H1 (cell line): ENCODE data around the gene LIPJ. TPM values are rescaled to one million over a fixed set of nuclear protein-coding genes. Genes with fewer than 3 reads are reported as not detected.

ENCODE experiments used
- CREB1 ChIP-seq: IDR thresholded peaks from 2 replicates; pipeline ENCODE4 v1.6.1; 2012; ENCODE audit warnings: inconsistent platforms
- CTCF ChIP-seq, 3 experiments: IDR thresholded peaks; 1 replicate in 2 of 3; 2 replicates in 1 of 3; pipeline versions ENCODE4 v1.5.1 to v1.6.1; 2011; ENCODE audit warnings: low read length in 3 of 3, mild to moderate bottlenecking in 3 of 3, inconsistent platforms in 2 of 3, low read depth in 1 of 3, moderate library complexity in 1 of 3; ENCODE audit not compliant: insufficient read depth in 1 of 3; ENCODE audit errors: control extremely low read depth in 1 of 3
- EP300 ChIP-seq, 2 experiments: IDR thresholded peaks; 1 replicate in 1 of 2; 2 replicates in 1 of 2; pipeline ENCODE4 v1.6.1; 2011 to 2012; ENCODE audit warnings: low read depth in 2 of 2, low read length in 2 of 2, mild to moderate bottlenecking in 2 of 2, borderline replicate concordance in 1 of 2, inconsistent platforms in 1 of 2, moderate library complexity in 1 of 2
- POLR2AphosphoS5 ChIP-seq: IDR thresholded peaks from 2 replicates; pipeline ENCODE4 v1.6.1; 2011; ENCODE audit warnings: low read depth, low read length
- SAP30 ChIP-seq: fragments of 300-600 bp; sonication (generic); IDR thresholded peaks from 2 replicates; pipeline ENCODE4 v1.7.1; 2012; ENCODE audit warnings: low read length, moderate library complexity, mild to moderate bottlenecking, inconsistent platforms; ENCODE audit not compliant: insufficient read depth, insufficient replicate concordance
- SIRT6 ChIP-seq: IDR thresholded peaks from one replicate; pipeline ENCODE4 v1.7.1; 2012; ENCODE audit warnings: low read length, inconsistent platforms
- polyA plus RNA-seq, 7 experiments: library from polyadenylated mRNA; depleted of rRNA in 3 of 7; stranded (reverse) in 5 of 7; unstranded in 2 of 7; fragments of >200 nt in 5 of 7; fragments of 200-250 nt in 2 of 7; gene quantifications; 1 replicate in 5 of 7; 2 replicates in 1 of 7; 4 replicates in 1 of 7; pipeline versions ENCODE4 v1.2.1 to v1.2.3, GENCODE V29; 2011 to 2013; ENCODE audit warnings: missing spikeins in 2 of 7, mixed read lengths in 2 of 7
- small RNA-seq: library from polyadenylated mRNA; stranded (forward); fragments of <200 nt; extraction: miRNeasy Mini kit (QIAGEN cat#:217004); gene quantifications from one replicate; pipeline ENCODE3, GENCODE V24; 2013; ENCODE audit not compliant: insufficient read depth
- total RNA-seq: library from RNA; stranded (reverse); fragmentation: NEBNext Ultra II Directional; extraction: Animal tissue kit (Norgen Biotek cat#: 25700); gene quantifications from 2 replicates; pipeline ENCODE4 v1.2.1, GENCODE V29; 2021

Gene LIPJ
- total and polyA plus RNA-seq, 2 of the 8 experiments (the other 6 are each of a cell fraction or from before 2014, with no cell fraction given): not detected

GRCh38 chr10:88652616-88653015 lies 66.1 kb downstream of the LIPJ start (continued):
- no peak for TF ChIP-seq CTCF (IDR thresholded peaks at IDR 0.05; ENCODE audit: control extremely low read depth in 1 of 3, insufficient read depth in 1 of 3, low read depth in 1 of 3, low read length in 3 of 3)
- TF ChIP-seq CREB1: no peak
- no peak for TF ChIP-seq SAP30
- TF ChIP-seq POLR2AphosphoS5: no peak
- no peak for TF ChIP-seq SIRT6
- no peak for TF ChIP-seq EP300 (IDR thresholded peaks at IDR 0.05; ENCODE audit: borderline replicate concordance in 1 of 2, low read depth in 2 of 2, low read length in 2 of 2)
- TF ChIP-seq, all 59 proteins: peak for 0

Small RNA genes lying within 50 kb of the gene (small RNA-seq; reads per million reads assigned to genes)
- gene RF00019: not detected

Other genes with a start within 250 kb of the LIPJ start
- gene RNLS, start 3.4 kb upstream of the LIPJ start, total RNA-seq: 7.5 TPM in 2 replicates
- gene RNLS, start 3.4 kb upstream of the LIPJ start, polyA plus RNA-seq (2011; rRNA removed): 10.1 and 12.7 TPM in 2 replicates
- not detected in 2 replicates for gene LIPF, start 77.7 kb downstream of the LIPJ start, total RNA-seq
- not detected in 2 replicates for gene LIPF, start 77.7 kb downstream of the LIPJ start, polyA plus RNA-seq (2011; rRNA removed)
- not detected in 2 replicates for gene LIPK, start 119.5 kb downstream of the LIPJ start, total RNA-seq
- not detected in 2 replicates for gene LIPK, start 119.5 kb downstream of the LIPJ start, polyA plus RNA-seq (2011; rRNA removed)
- gene LIPN, start 173.3 kb downstream of the LIPJ start, total RNA-seq: not detected in 2 replicates
- not detected in 2 replicates for gene LIPN, start 173.3 kb downstream of the LIPJ start, polyA plus RNA-seq (2011; rRNA removed)
- not detected in 2 replicates for gene LIPM, start 216.0 kb downstream of the LIPJ start, total RNA-seq
- not detected in 2 replicates for gene LIPM, start 216.0 kb downstream of the LIPJ start, polyA plus RNA-seq (2011; rRNA removed)